ENCODE measurements around the gene ALDH1L1.

ALDH1L1 gene

GRCh38 chr3:126187920-126188319 is 7.5 kb upstream of the ALDH1L1 start:
- ATAC-seq, result no peak
- no peak for TF ChIP-seq ZNF8 (CRISPR knock-in tag; IDR thresholded peaks at IDR 0.05)
- no peak for TF ChIP-seq ZNF565 (CRISPR knock-in tag; conservative IDR thresholded peaks at IDR 0.05; ENCODE audit: low read depth)
- no peak for TF ChIP-seq ARNTL (CRISPR knock-in tag; IDR thresholded peaks at IDR 0.05; ENCODE audit: borderline replicate concordance, low read depth)
- no peak for TF ChIP-seq TCF4 (CRISPR knock-in tag; IDR thresholded peaks at IDR 0.05; ENCODE audit: borderline replicate concordance)
- no peak for TF ChIP-seq TOX (CRISPR knock-in tag; IDR thresholded peaks at IDR 0.05; ENCODE audit: borderline replicate concordance)
- TF ChIP-seq BACH2 (CRISPR knock-in tag; IDR thresholded peaks at IDR 0.05; ENCODE audit: borderline replicate concordance), result no peak
- TF ChIP-seq POU6F1 (CRISPR knock-in tag; IDR thresholded peaks at IDR 0.05; ENCODE audit: borderline replicate concordance, low read depth), result no peak
- no peak for TF ChIP-seq ZFP30 (CRISPR knock-in tag; IDR thresholded peaks at IDR 0.05)
- no peak for TF ChIP-seq SNAI2 (CRISPR knock-in tag; IDR thresholded peaks at IDR 0.05)
- no peak for TF ChIP-seq ISL1 (CRISPR knock-in tag; IDR thresholded peaks at IDR 0.05)
- TF ChIP-seq TSHZ2 (CRISPR knock-in tag; IDR thresholded peaks at IDR 0.05), result no peak

GRCh38 chr3:126186749-126187148 is 6.4 kb upstream of the ALDH1L1 start:
- TF ChIP-seq ZNF565 (CRISPR knock-in tag; conservative IDR thresholded peaks at IDR 0.05; ENCODE audit: low read depth) (no peak), ZFP30 (CRISPR knock-in tag; IDR thresholded peaks at IDR 0.05) (no peak), ISL1 (CRISPR knock-in tag; IDR thresholded peaks at IDR 0.05) (no peak), ESRRG (CRISPR knock-in tag; IDR thresholded peaks at IDR 0.05) (no peak), TCF4 (CRISPR knock-in tag; IDR thresholded peaks at IDR 0.05; ENCODE audit: borderline replicate concordance) (no peak), ARNTL (CRISPR knock-in tag; IDR thresholded peaks at IDR 0.05; ENCODE audit: borderline replicate concordance, low read depth) (no peak), TSHZ2 (CRISPR knock-in tag; IDR thresholded peaks at IDR 0.05) (no peak), CREB5 (CRISPR knock-in tag; IDR thresholded peaks at IDR 0.05; ENCODE audit: low read depth) (no peak), SNAI2 (CRISPR knock-in tag; IDR thresholded peaks at IDR 0.05) (no peak), CSDC2 (CRISPR knock-in tag; IDR thresholded peaks at IDR 0.05) (no peak), ZFP3 (CRISPR knock-in tag; IDR thresholded peaks at IDR 0.05) (no peak), PATZ1 (CRISPR knock-in tag; IDR thresholded peaks at IDR 0.05; ENCODE audit: borderline replicate concordance) (no peak), PPARA (CRISPR knock-in tag; IDR thresholded peaks at IDR 0.05; ENCODE audit: borderline replicate concordance) (no peak), ZC3H10 (CRISPR knock-in tag; IDR thresholded peaks at IDR 0.05) (no peak), GLIS3 (CRISPR knock-in tag; IDR thresholded peaks at IDR 0.05) (no peak), ZNF8 (CRISPR knock-in tag; IDR thresholded peaks at IDR 0.05) (no peak)
- no peak for ATAC-seq

- no peak for TF ChIP-seq TCF4 (CRISPR knock-in tag; IDR thresholded peaks at IDR 0.05; ENCODE audit: borderline replicate concordance)
- no peak for ATAC-seq
Measured at GRCh38 chr3:126186271-126186670, 5.9 kb upstream of the ALDH1L1 start.

Measured in SK-N-SH treated with all-trans-retinoic acid at 6 μM for 48 hours (cell line).